ENCODE data around the gene ANXA2R.

DNA sequence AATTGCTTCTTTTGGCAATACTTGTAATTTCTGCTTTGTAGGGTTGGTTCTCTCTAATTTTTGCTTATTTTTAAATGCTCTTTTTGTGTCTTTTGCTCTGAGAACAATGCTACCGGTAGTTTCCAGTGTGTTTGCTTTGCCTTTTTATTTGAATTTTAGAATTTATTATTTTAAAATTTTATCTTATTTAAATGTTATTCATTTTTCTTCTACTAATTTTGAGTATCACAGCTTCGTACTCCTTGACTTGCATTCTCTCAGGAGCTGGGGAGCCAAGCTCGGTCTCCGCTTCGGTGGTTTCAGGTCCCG is 45.9 kb downstream of the ANXA2R start:
- no peak for TF ChIP-seq POLR2A (IDR thresholded peaks at IDR 0.05)
- TF ChIP-seq, protein P1, sequence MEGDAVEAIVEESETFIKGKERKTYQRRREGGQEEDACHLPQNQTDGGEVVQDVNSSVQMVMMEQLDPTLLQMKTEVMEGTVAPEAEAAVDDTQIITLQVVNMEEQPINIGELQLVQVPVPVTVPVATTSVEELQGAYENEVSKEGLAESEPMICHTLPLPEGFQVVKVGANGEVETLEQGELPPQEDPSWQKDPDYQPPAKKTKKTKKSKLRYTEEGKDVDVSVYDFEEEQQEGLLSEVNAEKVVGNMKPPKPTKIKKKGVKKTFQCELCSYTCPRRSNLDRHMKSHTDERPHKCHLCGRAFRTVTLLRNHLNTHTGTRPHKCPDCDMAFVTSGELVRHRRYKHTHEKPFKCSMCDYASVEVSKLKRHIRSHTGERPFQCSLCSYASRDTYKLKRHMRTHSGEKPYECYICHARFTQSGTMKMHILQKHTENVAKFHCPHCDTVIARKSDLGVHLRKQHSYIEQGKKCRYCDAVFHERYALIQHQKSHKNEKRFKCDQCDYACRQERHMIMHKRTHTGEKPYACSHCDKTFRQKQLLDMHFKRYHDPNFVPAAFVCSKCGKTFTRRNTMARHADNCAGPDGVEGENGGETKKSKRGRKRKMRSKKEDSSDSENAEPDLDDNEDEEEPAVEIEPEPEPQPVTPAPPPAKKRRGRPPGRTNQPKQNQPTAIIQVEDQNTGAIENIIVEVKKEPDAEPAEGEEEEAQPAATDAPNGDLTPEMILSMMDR (IDR thresholded peaks at IDR 0.05), result no peak
